ENCODE measurements around the gene MPEG1. TPM values are rescaled to one million over a fixed set of nuclear protein-coding genes. Genes with fewer than 3 reads are reported as not detected.

MPEG1 gene
- total and polyA plus RNA-seq, 10 donors, result 46.0 to 410 (median 246) TPM

- H3K27me3 ChIP-seq (replicated peaks in 1 of 7), result no peaks in the 10 kb centered on the region
- H3K36me3 ChIP-seq, result no peaks in the 10 kb centered on the region
- H3K27ac ChIP-seq, result no peak overlapping the region
- DNase-seq, result no peak
- intact Hi-C loops (cut with DNase I; ENCODE audit: low total_unique reads), result no loop called here
- H3K9me3 ChIP-seq, result peaks cover 0 to 42% (median 31%) of the 10 kb centered on the region in 8 donors
- TF ChIP-seq POLR2A (IDR thresholded peaks at IDR 0.05), result no peak
- TF ChIP-seq CTCF (IDR thresholded peaks at IDR 0.05 in 8 of 11, conservative IDR thresholded peaks at IDR 0.05 in 3 of 11), result no peak
- TF ChIP-seq POLR2AphosphoS5 (IDR thresholded peaks at IDR 0.05), result no peak
- no peak overlapping the region for H3K4me3 ChIP-seq
- H3K4me1 ChIP-seq, result no peaks in the 10 kb centered on the region
These were observed 27.6 kb upstream of the MPEG1 start for GRCh38 chr11:59240322-59240721.

- TF ChIP-seq POLR2AphosphoS5 (IDR thresholded peaks at IDR 0.05) (peak in 1 of 3 donors; percentile 37), POLR2A (IDR thresholded peaks at IDR 0.05) (no peak), CTCF (IDR thresholded peaks at IDR 0.05 in 8 of 11, conservative IDR thresholded peaks at IDR 0.05 in 3 of 11) (no peak)
- Histone ChIP-seq H3K27ac (peak overlapping the region in 6 of 8 donors; percentile 40 to 90 (median 84)), H3K4me1 (peaks cover 19 to 56% (median 44%) of the 10 kb centered on the region in 6 donors), H3K9me3 (peaks cover 0 to 11% (median 10%) of the 10 kb centered on the region in 8 donors), H3K4me3 (no peak overlapping the region), H3K27me3 (replicated peaks in 1 of 7) (no peaks in the 10 kb centered on the region), H3K36me3 (no peaks in the 10 kb centered on the region)
- intact Hi-C loops (cut with DNase I; ENCODE audit: low total_unique reads), result no loop called here
- 57 to 82% (median 69%) methylated on average over 2 of the region's 2 CpGs for WGBS, 5 donors
- no peak for DNase-seq
These were observed 13.7 kb upstream of the MPEG1 start for GRCh38 chr11:59226396-59226795.

GRCh38 chr11:59225017-59225416 is 12.3 kb upstream of the MPEG1 start:
- no peaks in the 10 kb centered on the region for H3K36me3 ChIP-seq
- H3K4me3 ChIP-seq, result peak overlapping the region in 1 of 8 donors; percentile 42
- 65 to 81% (median 73%) methylated on average over 1 of the region's 1 CpG for WGBS, 5 donors
- no peaks in the 10 kb centered on the region for H3K9me3 ChIP-seq
- H3K27me3 ChIP-seq (replicated peaks in 1 of 7), result no peaks in the 10 kb centered on the region
- TF ChIP-seq CTCF (IDR thresholded peaks at IDR 0.05 in 8 of 11, conservative IDR thresholded peaks at IDR 0.05 in 3 of 11) (no peak), POLR2AphosphoS5 (IDR thresholded peaks at IDR 0.05) (no peak), POLR2A (IDR thresholded peaks at IDR 0.05) (no peak)
- intact Hi-C loops (cut with DNase I; ENCODE audit: low total_unique reads), result no loop called here
- peak overlapping the region in 7 of 8 donors; percentile 65 to 90 (median 85) for H3K27ac ChIP-seq
- no peak for DNase-seq
- H3K4me1 ChIP-seq, result peaks cover 22 to 70% (median 51%) of the 10 kb centered on the region in 6 donors

- 9 to 16% (median 11%) methylated on average over 4 of the region's 4 CpGs for WGBS, 5 donors
- no peak for DNase-seq
- Histone ChIP-seq H3K9me3 (no peaks in the 10 kb centered on the region), H3K4me3 (peak overlapping the region in 1 of 8 donors; percentile 42), H3K27ac (peak overlapping the region in 7 of 8 donors; percentile 65 to 90 (median 85)), H3K36me3 (no peaks in the 10 kb centered on the region), H3K27me3 (replicated peaks in 1 of 7) (no peaks in the 10 kb centered on the region), H3K4me1 (peaks cover 22 to 72% (median 52%) of the 10 kb centered on the region in 6 donors)
- TF ChIP-seq CTCF (IDR thresholded peaks at IDR 0.05 in 8 of 11, conservative IDR thresholded peaks at IDR 0.05 in 3 of 11) (no peak), POLR2AphosphoS5 (IDR thresholded peaks at IDR 0.05) (peak in 1 of 3 donors; percentile 67)
- intact Hi-C loops (cut with DNase I; ENCODE audit: low total_unique reads), result no loop called here
These were observed 11.7 kb upstream of the MPEG1 start for GRCh38 chr11:59224351-59224928.
